Breast epithelium (tissue), 3 donors: ENCODE results near the gene RCBTB1.

Experiments used
- CTCF ChIP-seq, 3 donors: fragments of 450-650 bp; IDR thresholded peaks; one replicate each; pipeline ENCODE4 v1.5.1; 2016 to 2017; ENCODE audit warnings: antibody characterized with exemption in 3 of 3, mild to moderate bottlenecking in 3 of 3, moderate library complexity in 3 of 3
- POLR2A ChIP-seq: fragments of 450-650 bp; IDR thresholded peaks from one replicate; pipeline ENCODE4 v1.6.1; 2016; ENCODE audit warnings: antibody characterized with exemption, mild to moderate bottlenecking, moderate library complexity
- POLR2AphosphoS5 ChIP-seq, 3 donors: sonication (generic); formaldehyde crosslinking; IDR thresholded peaks; one replicate each; pipeline ENCODE4 v1.6.1; 2017; ENCODE audit warnings: antibody characterized with exemption in 3 of 3

DNA sequence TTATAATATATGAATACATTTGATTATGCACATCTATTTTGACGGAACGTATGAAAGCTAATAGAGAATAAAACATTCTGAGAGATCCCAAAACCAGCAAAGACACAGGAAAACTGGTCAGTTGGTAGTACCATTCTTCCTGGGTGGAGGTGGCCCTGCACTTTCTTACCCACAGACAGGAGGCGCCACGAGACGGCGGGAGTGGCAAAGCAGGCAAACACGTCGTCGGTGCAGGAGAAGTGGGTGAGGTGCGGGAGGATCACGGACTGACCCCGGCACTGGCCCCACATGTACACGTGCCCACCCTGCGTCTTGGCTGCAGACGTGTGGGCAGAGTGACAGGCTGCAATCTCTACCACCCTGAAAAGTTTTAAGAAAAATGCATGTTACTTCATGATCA lies 36.1 kb downstream of the RCBTB1 start:
- TF ChIP-seq CTCF (IDR thresholded peaks at IDR 0.05) (no peak), POLR2A (no peak), POLR2AphosphoS5 (IDR thresholded peaks at IDR 0.05) (no peak)
